Suprapubic skin (tissue), 4 donors: ENCODE results near the gene MAP3K20.
A peak's percentile ranks its signal among the peaks of the same experiment; 100 is the strongest.

Experiments used
- CTCF ChIP-seq, 2 donors: fragments of 200-600 bp in 1 of 2; fragments of 450-650 bp in 1 of 2; sonication (generic) in 1 of 2; IDR thresholded peaks; one replicate each; pipeline ENCODE4 v1.5.1; 2016 to 2019; ENCODE audit warnings: antibody characterized with exemption in 2 of 2, mild to moderate bottlenecking in 1 of 2, moderate library complexity in 1 of 2
- EP300 ChIP-seq: sonication (generic); formaldehyde crosslinking; IDR thresholded peaks from one replicate; pipeline ENCODE4 v1.6.1; 2017; ENCODE audit warnings: antibody characterized with exemption
- POLR2A ChIP-seq, 2 donors: fragments of 450-650 bp; IDR thresholded peaks; one replicate each; pipeline ENCODE4 v1.6.1; 2017; ENCODE audit warnings: antibody characterized with exemption in 2 of 2, mild to moderate bottlenecking in 2 of 2, moderate library complexity in 2 of 2
- POLR2AphosphoS5 ChIP-seq, 3 donors: sonication (generic); formaldehyde crosslinking; IDR thresholded peaks; one replicate each; pipeline ENCODE4 v1.6.1; 2017; ENCODE audit warnings: antibody characterized with exemption in 3 of 3

DNA sequence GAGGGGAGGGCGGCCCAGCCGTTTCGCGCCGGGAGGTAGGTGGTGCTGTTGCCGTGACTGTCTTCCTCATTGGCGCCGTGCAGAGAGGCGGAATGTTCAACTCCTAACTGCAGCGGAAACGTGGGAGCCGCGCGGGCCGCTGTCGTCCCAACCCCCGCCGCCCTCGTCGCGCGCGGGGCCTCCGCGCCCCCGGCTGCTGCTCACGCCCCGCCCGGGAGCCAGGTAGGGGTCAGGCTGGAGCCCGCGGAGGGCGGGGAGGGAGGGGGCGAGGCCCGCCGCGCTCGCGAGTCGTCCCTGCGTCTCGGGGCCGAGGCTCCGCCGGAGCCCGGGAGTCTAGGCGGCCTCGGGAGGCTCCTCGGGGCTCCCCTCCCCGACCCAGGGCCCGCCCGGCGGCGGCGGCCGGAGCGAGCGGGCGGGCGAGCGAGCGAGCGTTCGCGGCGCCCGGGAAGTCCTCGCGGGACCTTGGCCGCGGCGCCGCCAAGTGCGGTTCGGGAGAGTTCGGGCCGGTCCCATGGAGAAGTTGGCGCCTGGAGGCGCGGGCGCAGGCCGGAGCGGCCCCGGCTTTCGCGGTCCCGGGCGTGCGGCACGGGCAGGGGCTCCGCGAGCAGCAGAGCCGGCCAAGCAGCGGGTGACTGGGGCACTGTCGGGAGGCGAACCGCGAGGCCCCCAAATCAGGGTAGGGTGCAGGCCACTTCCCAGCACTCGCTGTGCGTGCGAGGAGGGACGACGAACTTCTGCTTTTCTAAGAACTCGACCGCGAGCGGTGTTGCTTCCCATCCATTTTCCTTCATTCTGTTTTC lies at the start of gene MAP3K20:
- peak in 1 of 2 donors; percentile 59 for TF ChIP-seq CTCF (IDR thresholded peaks at IDR 0.05)
- no peak for TF ChIP-seq EP300
- peak in 1 of 2 donors; percentile 57 for TF ChIP-seq POLR2A (IDR thresholded peaks at IDR 0.05)
- peak in 2 of 3 donors; percentile 29 to 42 for TF ChIP-seq POLR2AphosphoS5 (IDR thresholded peaks at IDR 0.05)
